ENCODE results near the gene YRDC.

DNA sequence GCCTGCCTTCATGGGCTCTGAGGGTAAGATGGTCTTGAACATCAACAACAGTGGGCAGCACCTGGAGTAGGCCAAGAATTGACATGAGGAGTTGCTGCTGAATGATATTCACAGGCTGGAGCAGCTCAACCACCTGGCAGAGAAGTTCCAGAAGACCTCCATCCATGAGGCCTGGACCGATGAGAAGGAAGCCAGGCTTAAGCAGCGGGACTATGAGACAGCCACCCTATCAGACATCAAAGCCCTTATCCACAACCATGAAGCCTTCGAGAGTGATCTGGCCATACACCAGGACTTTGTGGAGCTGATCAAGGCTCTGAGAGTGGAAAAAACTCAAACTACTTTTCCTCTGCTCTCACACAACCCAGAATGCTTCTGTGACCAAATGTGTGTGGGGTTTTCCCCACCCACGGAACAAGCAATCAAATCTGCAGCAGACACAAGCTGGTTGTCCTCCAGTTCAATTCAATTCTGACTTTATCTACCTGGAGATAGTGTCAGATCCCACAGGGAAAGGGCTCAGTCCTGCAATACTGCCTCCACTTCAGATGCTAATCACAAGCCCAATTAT, 31.0 kb downstream of the YRDC start:
- TF ChIP-seq RAD51 (IDR thresholded peaks at IDR 0.05; ENCODE audit: borderline replicate concordance, low read depth) (no peak), SMC3 (conservative IDR thresholded peaks at IDR 0.05; ENCODE audit: insufficient read depth, low read depth, low read length) (no peak)
- TF ChIP-seq, protein P1, sequence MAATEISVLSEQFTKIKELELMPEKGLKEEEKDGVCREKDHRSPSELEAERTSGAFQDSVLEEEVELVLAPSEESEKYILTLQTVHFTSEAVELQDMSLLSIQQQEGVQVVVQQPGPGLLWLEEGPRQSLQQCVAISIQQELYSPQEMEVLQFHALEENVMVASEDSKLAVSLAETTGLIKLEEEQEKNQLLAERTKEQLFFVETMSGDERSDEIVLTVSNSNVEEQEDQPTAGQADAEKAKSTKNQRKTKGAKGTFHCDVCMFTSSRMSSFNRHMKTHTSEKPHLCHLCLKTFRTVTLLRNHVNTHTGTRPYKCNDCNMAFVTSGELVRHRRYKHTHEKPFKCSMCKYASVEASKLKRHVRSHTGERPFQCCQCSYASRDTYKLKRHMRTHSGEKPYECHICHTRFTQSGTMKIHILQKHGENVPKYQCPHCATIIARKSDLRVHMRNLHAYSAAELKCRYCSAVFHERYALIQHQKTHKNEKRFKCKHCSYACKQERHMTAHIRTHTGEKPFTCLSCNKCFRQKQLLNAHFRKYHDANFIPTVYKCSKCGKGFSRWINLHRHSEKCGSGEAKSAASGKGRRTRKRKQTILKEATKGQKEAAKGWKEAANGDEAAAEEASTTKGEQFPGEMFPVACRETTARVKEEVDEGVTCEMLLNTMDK (IDR thresholded peaks at IDR 0.05; ENCODE audit: borderline replicate concordance, insufficient read depth, low read depth, low read length, poor library complexity, severe bottlenecking): no peak
- TF ChIP-seq, protein P2, sequence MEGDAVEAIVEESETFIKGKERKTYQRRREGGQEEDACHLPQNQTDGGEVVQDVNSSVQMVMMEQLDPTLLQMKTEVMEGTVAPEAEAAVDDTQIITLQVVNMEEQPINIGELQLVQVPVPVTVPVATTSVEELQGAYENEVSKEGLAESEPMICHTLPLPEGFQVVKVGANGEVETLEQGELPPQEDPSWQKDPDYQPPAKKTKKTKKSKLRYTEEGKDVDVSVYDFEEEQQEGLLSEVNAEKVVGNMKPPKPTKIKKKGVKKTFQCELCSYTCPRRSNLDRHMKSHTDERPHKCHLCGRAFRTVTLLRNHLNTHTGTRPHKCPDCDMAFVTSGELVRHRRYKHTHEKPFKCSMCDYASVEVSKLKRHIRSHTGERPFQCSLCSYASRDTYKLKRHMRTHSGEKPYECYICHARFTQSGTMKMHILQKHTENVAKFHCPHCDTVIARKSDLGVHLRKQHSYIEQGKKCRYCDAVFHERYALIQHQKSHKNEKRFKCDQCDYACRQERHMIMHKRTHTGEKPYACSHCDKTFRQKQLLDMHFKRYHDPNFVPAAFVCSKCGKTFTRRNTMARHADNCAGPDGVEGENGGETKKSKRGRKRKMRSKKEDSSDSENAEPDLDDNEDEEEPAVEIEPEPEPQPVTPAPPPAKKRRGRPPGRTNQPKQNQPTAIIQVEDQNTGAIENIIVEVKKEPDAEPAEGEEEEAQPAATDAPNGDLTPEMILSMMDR (IDR thresholded peaks at IDR 0.05 in 2 of 3, conservative IDR thresholded peaks at IDR 0.05 in 1 of 3; ENCODE audit: insufficient read depth in 2 of 3, low read depth in 1 of 3, low read length in 3 of 3): no peak
